K562 (cell line): ENCODE results near the gene OSBPL7. TPM values are rescaled to one million over a fixed set of nuclear protein-coding genes. Genes with fewer than 3 reads are reported as not detected.
A peak's percentile ranks its signal among the peaks of the same experiment; 100 is the strongest.

ENCODE experiments used
- BDP1 ChIP-seq: IDR thresholded peaks from 3 replicates; pipeline ENCODE4 v1.6.1; 2011; ENCODE audit not compliant: insufficient read length, insufficient read depth
- CCNT2 ChIP-seq: IDR thresholded peaks from 2 replicates; pipeline ENCODE4 v1.6.1; 2011; ENCODE audit warnings: borderline replicate concordance, low read depth, mild to moderate bottlenecking, moderate library complexity, mixed read lengths, low read length; ENCODE audit not compliant: insufficient read length; ENCODE audit errors: extremely low read depth
- DIDO1 ChIP-seq: fragments of 450-650 bp; IDR thresholded peaks from 2 replicates; pipeline ENCODE4 v1.6.1; 2016; ENCODE audit warnings: low read depth, missing biosample characterization, missing genetic modification characterization
- EGR1 ChIP-seq: fragments of 450-650 bp; conservative IDR thresholded peaks from 2 replicates; pipeline ENCODE4 v1.6.1; 2017; ENCODE audit warnings: mild to moderate bottlenecking
- ETS2 ChIP-seq: IDR thresholded peaks from 2 replicates; pipeline ENCODE4 v1.6.1; 2016; ENCODE audit warnings: borderline replicate concordance, missing genetic modification characterization, mild to moderate bottlenecking, moderate library complexity, missing compliant biosample characterization; ENCODE audit not compliant: poor library complexity, severe bottlenecking
- GATA2 ChIP-seq: sonication (generic); formaldehyde crosslinking; IDR thresholded peaks from 2 replicates; pipeline ENCODE4 v1.4.0; 2020; ENCODE audit warnings: mild to moderate bottlenecking, missing genetic modification reagents
- HNRNPK ChIP-seq: fragments of 200-400 bp; formaldehyde crosslinking; IDR thresholded peaks from one replicate; pipeline ENCODE4 v1.6.1; 2018; ENCODE audit warnings: mild to moderate bottlenecking, low read depth, low read length; ENCODE audit not compliant: poor library complexity, severe bottlenecking
- HNRNPL ChIP-seq: fragments of 200-400 bp; formaldehyde crosslinking; IDR thresholded peaks from 2 replicates; pipeline ENCODE4 v1.6.1; 2017; ENCODE audit warnings: low read depth, mild to moderate bottlenecking, low read length
- KLF10 ChIP-seq: fragments of 250-450 bp; sonication (Bioruptor Pico); IDR thresholded peaks from 2 replicates; pipeline ENCODE4 v1.6.1; 2021; ENCODE audit warnings: matching md5 sums
- KLF13 ChIP-seq: fragments of 450-650 bp; IDR thresholded peaks from 2 replicates; pipeline ENCODE4 v1.6.1; 2016; ENCODE audit warnings: missing genetic modification characterization, low read depth, mild to moderate bottlenecking, missing compliant biosample characterization, moderate library complexity, borderline replicate concordance
- LARP7 ChIP-seq: fragments of 450-650 bp; IDR thresholded peaks from 2 replicates; pipeline ENCODE4 v1.6.1; 2016
- MAZ ChIP-seq, 2 experiments: fragments of 450-650 bp in 1 of 2; sonication (generic) in 1 of 2; formaldehyde crosslinking; IDR thresholded peaks in 1 of 2; conservative IDR thresholded peaks in 1 of 2; 2 replicates each; pipeline versions ENCODE4 v1.4.0 to v1.5.0; 2020; ENCODE audit warnings: mild to moderate bottlenecking in 1 of 2, missing genetic modification reagents in 1 of 2
- MEF2A ChIP-seq: IDR thresholded peaks from 2 replicates; pipeline ENCODE4 v1.6.1; 2011; ENCODE audit warnings: low read depth, mild to moderate bottlenecking, low read length, moderate library complexity; ENCODE audit not compliant: control insufficient read depth
- MEF2D ChIP-seq: conservative IDR thresholded peaks from 2 replicates; pipeline ENCODE4 v1.6.1; 2016; ENCODE audit warnings: low read depth, missing genetic modification characterization, missing compliant biosample characterization
- MYNN ChIP-seq, 2 experiments: sonication (generic); formaldehyde crosslinking in 1 of 2; IDR thresholded peaks; 2 replicates each; pipeline versions ENCODE4 v1.5.0 to v1.6.1; 2016 to 2020; ENCODE audit warnings: antibody characterized with exemption in 1 of 2, missing genetic modification reagents in 1 of 2
- NCOA2 ChIP-seq, 2 experiments: fragments of 450-650 bp; IDR thresholded peaks; 2 replicates each; pipeline ENCODE4 v1.6.1; 2018; ENCODE audit warnings: mild to moderate bottlenecking in 2 of 2, moderate library complexity in 1 of 2; ENCODE audit not compliant: partially characterized antibody in 2 of 2
- STAT5B ChIP-seq: fragments of 250-450 bp; sonication (Bioruptor Pico); IDR thresholded peaks from 2 replicates; pipeline ENCODE4 v1.8.0; 2021; ENCODE audit warnings: mild to moderate bottlenecking, inconsistent platforms
- TOE1 ChIP-seq, 2 experiments: fragments of 450-650 bp in 1 of 2; sonication (generic) in 1 of 2; formaldehyde crosslinking in 1 of 2; IDR thresholded peaks; 2 replicates each; pipeline versions ENCODE4 v1.7.1 to v1.8.0; 2016 to 2022; ENCODE audit warnings: borderline replicate concordance in 2 of 2, mild to moderate bottlenecking in 2 of 2, antibody characterized with exemption in 1 of 2, inconsistent platforms in 1 of 2, low read depth in 1 of 2, missing genetic modification reagents in 1 of 2, moderate library complexity in 1 of 2
- ZNF41 ChIP-seq: fragments of 250-450 bp; sonication (Bioruptor Pico); conservative IDR thresholded peaks from 2 replicates; pipeline ENCODE4 v1.4.0; 2020; ENCODE audit warnings: mild to moderate bottlenecking
- ZNF561 ChIP-seq: fragments of 450-650 bp; formaldehyde crosslinking; conservative IDR thresholded peaks from 2 replicates; pipeline ENCODE4 v1.4.0; 2020; ENCODE audit warnings: mild to moderate bottlenecking, moderate library complexity
- polyA plus RNA-seq, 8 experiments: library from polyadenylated mRNA; depleted of rRNA in 4 of 8; stranded (reverse) in 5 of 8; unstranded in 3 of 8; fragments of >200 nt; fragmentation: Nextera tagmentation in 2 of 8; fragmentation: Illumina TruSeq in 1 of 8; extraction: Ambion mirVana in 2 of 8; extraction: Trizol in 1 of 8; gene quantifications; 2 replicates each; pipeline versions ENCODE4 v1.2.1 to v1.2.3, GENCODE V29; 2011 to 2014; ENCODE audit warnings: inconsistent platforms in 1 of 8, missing spikeins in 1 of 8
- total RNA-seq, 7 experiments: library from RNA; depleted of rRNA in 6 of 7; stranded (reverse); fragments of >200 nt in 6 of 7; fragmentation: Illumina TruSeq in 2 of 7; extraction: Trizol in 2 of 7; gene quantifications; 2 replicates each; pipeline versions ENCODE4 v1.2.1 to v1.2.3, GENCODE V29; 2011 to 2021; ENCODE audit warnings: low replicate concordance in 1 of 7
- TF ChIP-seq, protein P1 (sequence below): IDR thresholded peaks from 2 replicates; pipeline ENCODE4 v1.6.1; 2012; ENCODE audit warnings: low read depth, low read length, improper control_type of control experiment, borderline replicate concordance
- TF ChIP-seq, protein P2 (sequence below): fragments of 250-450 bp; sonication (Bioruptor Pico); IDR thresholded peaks from 2 replicates; pipeline ENCODE4 v1.5.1; 2021; ENCODE audit warnings: mild to moderate bottlenecking

The OSBPL7 gene
- total and polyA plus RNA-seq, 9 of the 15 experiments (the other 6 are each of a cell fraction or from before 2014, with no cell fraction given), result 0.32 to 11.9 (median 5.8) TPM

DNA sequence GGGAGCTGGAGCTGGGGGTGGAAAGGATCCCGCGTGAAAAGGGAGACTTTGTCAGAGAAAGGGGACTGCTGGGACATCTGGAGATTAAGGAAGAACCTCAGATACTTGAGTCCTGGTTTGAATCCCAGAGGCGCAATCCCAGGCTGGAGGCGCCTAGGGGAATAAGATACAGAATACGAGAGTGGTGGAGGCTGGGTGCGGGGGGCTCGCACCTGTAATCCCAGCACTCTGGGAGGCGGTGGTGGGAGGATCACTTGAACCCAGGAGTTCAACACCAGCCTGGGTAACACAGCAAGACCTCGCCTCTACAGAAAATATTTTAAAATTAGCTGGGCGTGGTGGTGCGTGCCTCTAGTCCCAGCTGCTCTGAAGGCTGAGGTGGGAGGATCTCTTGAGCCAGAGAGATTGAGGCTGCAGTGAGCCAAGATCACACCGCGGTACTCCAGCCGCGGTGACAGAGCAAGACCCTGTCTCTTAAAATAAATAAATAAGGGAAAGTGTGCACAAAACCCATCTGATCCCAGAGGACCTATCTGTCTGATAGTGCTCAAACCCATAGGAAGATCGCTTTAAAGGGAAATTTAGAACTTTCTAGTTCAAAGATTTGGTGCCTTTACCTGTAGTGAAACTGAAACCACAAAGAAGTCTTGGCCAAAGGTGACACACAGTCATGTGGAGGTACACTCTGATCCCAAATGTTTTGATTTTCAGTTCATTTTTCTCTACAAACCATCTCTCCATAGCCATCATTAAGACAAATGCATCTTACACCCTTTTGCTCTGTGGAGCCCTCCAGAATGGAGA, 20.1 kb upstream of the OSBPL7 start (continued):
- TF ChIP-seq TOE1 (IDR thresholded peaks at IDR 0.05; ENCODE audit: borderline replicate concordance), result no peak
- 0 out of 2 replicates have a peak, but pooled peaks have one; percentile 24 for TF ChIP-seq TOE1 (CRISPR knock-in tag; IDR thresholded peaks at IDR 0.05; ENCODE audit: borderline replicate concordance, low read depth)
- no peak for TF ChIP-seq MYNN (IDR thresholded peaks at IDR 0.05)
- no peak for TF ChIP-seq MYNN (CRISPR knock-in tag; IDR thresholded peaks at IDR 0.05)
- no peak for TF ChIP-seq DIDO1 (tag)
- TF ChIP-seq EGR1, result no peak
- no peak for TF ChIP-seq HNRNPL
- TF ChIP-seq MAZ (CRISPR knock-in tag; conservative IDR thresholded peaks at IDR 0.05 in 1 of 2, IDR thresholded peaks at IDR 0.05 in 1 of 2), result no peak
- TF ChIP-seq STAT5B (CRISPR knock-in tag), result no peak
- no peak for TF ChIP-seq KLF13 (tag)
- TF ChIP-seq CCNT2, result no peak
- no peak for TF ChIP-seq BDP1
- no peak for TF ChIP-seq GATA2 (CRISPR knock-in tag)
- no peak for TF ChIP-seq MEF2D (tag)
- TF ChIP-seq HNRNPK, result no peak
- TF ChIP-seq, protein P1, sequence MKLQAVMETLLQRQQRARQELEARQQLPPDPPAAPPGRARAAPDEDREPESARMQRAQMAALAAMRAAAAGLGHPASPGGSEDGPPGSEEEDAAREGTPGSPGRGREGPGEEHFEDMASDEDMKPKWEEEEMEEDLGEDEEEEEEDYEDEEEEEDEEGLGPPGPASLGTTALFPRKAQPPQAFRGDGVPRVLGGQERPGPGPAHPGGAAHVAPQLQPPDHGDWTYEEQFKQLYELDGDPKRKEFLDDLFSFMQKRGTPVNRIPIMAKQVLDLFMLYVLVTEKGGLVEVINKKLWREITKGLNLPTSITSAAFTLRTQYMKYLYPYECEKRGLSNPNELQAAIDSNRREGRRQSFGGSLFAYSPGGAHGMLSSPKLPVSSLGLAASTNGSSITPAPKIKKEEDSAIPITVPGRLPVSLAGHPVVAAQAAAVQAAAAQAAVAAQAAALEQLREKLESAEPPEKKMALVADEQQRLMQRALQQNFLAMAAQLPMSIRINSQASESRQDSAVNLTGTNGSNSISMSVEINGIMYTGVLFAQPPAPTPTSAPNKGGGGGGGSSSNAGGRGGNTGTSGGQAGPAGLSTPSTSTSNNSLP, result no peak
- TF ChIP-seq ETS2, result no peak
- TF ChIP-seq ZNF41 (CRISPR knock-in tag), result no peak
- TF ChIP-seq, protein P2, sequence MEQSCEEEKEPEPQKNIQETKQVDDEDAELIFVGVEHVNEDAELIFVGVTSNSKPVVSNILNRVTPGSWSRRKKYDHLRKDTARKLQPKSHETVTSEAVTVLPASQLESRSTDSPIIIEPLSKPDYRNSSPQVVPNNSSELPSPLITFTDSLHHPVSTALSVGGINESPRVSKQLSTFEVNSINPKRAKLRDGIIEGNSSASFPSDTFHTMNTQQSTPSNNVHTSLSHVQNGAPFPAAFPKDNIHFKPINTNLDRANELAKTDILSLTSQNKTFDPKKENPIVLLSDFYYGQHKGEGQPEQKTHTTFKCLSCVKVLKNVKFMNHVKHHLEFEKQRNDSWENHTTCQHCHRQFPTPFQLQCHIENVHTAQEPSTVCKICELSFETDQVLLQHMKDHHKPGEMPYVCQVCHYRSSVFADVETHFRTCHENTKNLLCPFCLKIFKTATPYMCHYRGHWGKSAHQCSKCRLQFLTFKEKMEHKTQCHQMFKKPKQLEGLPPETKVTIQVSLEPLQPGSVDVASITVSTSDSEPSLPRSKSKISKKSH (CRISPR knock-in tag), result no peak
- no peak for TF ChIP-seq KLF10 (CRISPR knock-in tag)
- no peak for TF ChIP-seq NCOA2 (IDR thresholded peaks at IDR 0.05; ENCODE audit: partially characterized antibody in 2 of 2)
- no peak for TF ChIP-seq LARP7
- TF ChIP-seq ZNF561 (CRISPR knock-in tag), result no peak
- TF ChIP-seq MEF2A, result no peak
